Gastroesophageal sphincter (tissue), 4 donors: ENCODE results near the gene GPR142. TPM values are rescaled to one million over a fixed set of nuclear protein-coding genes. Genes with fewer than 3 reads are reported as not detected.

Experiments
- ATAC-seq: fragments of 150-250 bp; one replicate; pipeline ENCODE4 v1.9.1; 2016; ENCODE audit warnings: mild to moderate bottlenecking, moderate library complexity
- H3K27ac ChIP-seq, 4 donors: fragments of 200-600 bp; sonication (generic) in 3 of 4; 1 replicate in 3 of 4; 2 replicates in 1 of 4; pipeline ENCODE4 v1.5.1; 2016 to 2019
- H3K27me3 ChIP-seq: fragments of 200-600 bp; sonication (generic); one replicate; pipeline ENCODE4 v1.5.1; 2019
- H3K36me3 ChIP-seq, 2 donors: fragments of 200-600 bp; sonication (generic); one replicate each; pipeline ENCODE4 v1.5.1; 2019; ENCODE audit warnings: control low read depth in 1 of 2
- H3K4me1 ChIP-seq, 3 donors: fragments of 200-600 bp; sonication (generic); 1 replicate in 2 of 3; 2 replicates in 1 of 3; pipeline ENCODE4 v1.5.1; 2016 to 2019; ENCODE audit warnings: control low read depth in 2 of 3
- H3K4me3 ChIP-seq, 2 donors: fragments of 200-600 bp; sonication (generic); one replicate each; pipeline ENCODE4 v1.5.1; 2019; ENCODE audit warnings: mild to moderate bottlenecking in 1 of 2, moderate library complexity in 1 of 2
- H3K9me3 ChIP-seq, 3 donors: fragments of 200-600 bp; sonication (generic); one replicate each; pipeline ENCODE4 v1.5.1; 2017 to 2019; ENCODE audit warnings: control low read depth in 2 of 3
- CTCF ChIP-seq, 4 experiments: fragments of 200-600 bp in 2 of 4; fragments of 450-650 bp in 2 of 4; sonication (generic) in 1 of 4; IDR thresholded peaks; one replicate each; pipeline ENCODE4 v1.5.1; 2017 to 2019; ENCODE audit warnings: antibody characterized with exemption in 4 of 4, mild to moderate bottlenecking in 2 of 4, moderate library complexity in 2 of 4
- EP300 ChIP-seq: sonication (generic); formaldehyde crosslinking; IDR thresholded peaks from one replicate; pipeline ENCODE4 v1.6.1; 2017; ENCODE audit warnings: antibody characterized with exemption, mild to moderate bottlenecking
- POLR2A ChIP-seq, 2 donors: fragments of 450-650 bp; IDR thresholded peaks; one replicate each; pipeline ENCODE4 v1.6.1; 2017; ENCODE audit warnings: antibody characterized with exemption in 2 of 2, mild to moderate bottlenecking in 2 of 2, moderate library complexity in 1 of 2
- POLR2AphosphoS5 ChIP-seq: sonication (generic); formaldehyde crosslinking; IDR thresholded peaks from one replicate; pipeline ENCODE4 v1.6.1; 2017; ENCODE audit warnings: antibody characterized with exemption
- WGBS, 2 donors: methylation state at CpG; one replicate each; pipeline ENCODE4 v1.1.5; 2018; ENCODE audit warnings: low coverage in 1 of 2; 5-methylcytosine and 5-hydroxymethylcytosine counted together
- small RNA-seq, 4 donors: library from RNA; depleted of rRNA; stranded (forward); fragments of <200 nt; gene quantifications; one replicate each; pipeline ENCODE3, GENCODE V24; 2016
- total RNA-seq, 4 donors: library from RNA; depleted of rRNA; stranded (reverse); fragments of >200 nt; gene quantifications; one replicate each; pipeline ENCODE4 v1.1.0, GENCODE V29; 2016

GPR142 gene
- total RNA-seq, 4 donors from 2014 or later: 1.1 TPM; not detected in 3

GRCh38 chr17:74414510-74414909, 47.2 kb downstream of the GPR142 start:
- no peak for ATAC-seq
- no peak for TF ChIP-seq POLR2A (IDR thresholded peaks at IDR 0.05)
- TF ChIP-seq EP300: no peak
- TF ChIP-seq POLR2AphosphoS5: no peak
- TF ChIP-seq CTCF (IDR thresholded peaks at IDR 0.05): no peak
- no peaks in the 10 kb centered on the region for H3K27me3 ChIP-seq
- H3K36me3 ChIP-seq: no peaks in the 10 kb centered on the region
- no peak overlapping the region for H3K4me3 ChIP-seq
- H3K27ac ChIP-seq: no peak overlapping the region
- H3K9me3 ChIP-seq: no peaks in the 10 kb centered on the region
- whole genome bisulfite sequencing, 2 donors: 92 to 100% methylated on average over 3 of the region's 3 CpGs
- no peaks in the 10 kb centered on the region for H3K4me1 ChIP-seq

GRCh38 chr17:74415608-74416396, 48.5 kb downstream of the GPR142 start:
- H3K4me1 ChIP-seq: no peaks in the 10 kb centered on the region
- no peaks in the 10 kb centered on the region for H3K27me3 ChIP-seq
- no peak for ATAC-seq
- 82 to 87% methylated on average over 8 to 9 of the region's 13 CpGs for WGBS, 2 donors
- H3K4me3 ChIP-seq: no peak overlapping the region
- H3K27ac ChIP-seq: no peak overlapping the region
- TF ChIP-seq EP300: no peak
- H3K36me3 ChIP-seq: no peaks in the 10 kb centered on the region
- no peaks in the 10 kb centered on the region for H3K9me3 ChIP-seq

GRCh38 chr17:74417178-74418045, 50.1 kb downstream of the GPR142 start:
- Histone ChIP-seq H3K4me1 (no peaks in the 10 kb centered on the region), H3K27ac (no peak overlapping the region)
- 65 to 66% methylated on average over 6 to 11 of the region's 12 CpGs for WGBS, 2 donors

GRCh38 chr17:74419928-74420411, 52.7 kb downstream of the GPR142 start:
- ATAC-seq: no peak
- Histone ChIP-seq H3K27me3 (peaks cover 20% of the 10 kb centered on the region), H3K27ac (no peak overlapping the region), H3K4me3 (no peak overlapping the region), H3K4me1 (no peaks in the 10 kb centered on the region), H3K9me3 (no peaks in the 10 kb centered on the region), H3K36me3 (no peaks in the 10 kb centered on the region)
- TF ChIP-seq POLR2AphosphoS5 (no peak), EP300 (no peak), CTCF (IDR thresholded peaks at IDR 0.05) (no peak), POLR2A (IDR thresholded peaks at IDR 0.05) (no peak)
- 80 to 85% methylated on average over 2 to 10 of the region's 10 CpGs for WGBS, 2 donors

More at GRCh38 chr17:74417178-74418045, 50.1 kb downstream of the GPR142 start:
- no peak overlapping the region for H3K4me3 ChIP-seq
- no peaks in the 10 kb centered on the region for H3K9me3 ChIP-seq
- ATAC-seq: no peak
- TF ChIP-seq CTCF (IDR thresholded peaks at IDR 0.05) (no peak), POLR2A (IDR thresholded peaks at IDR 0.05) (no peak), POLR2AphosphoS5 (no peak), EP300 (no peak)
- H3K36me3 ChIP-seq: no peaks in the 10 kb centered on the region
- H3K27me3 ChIP-seq: peaks cover 6% of the 10 kb centered on the region

Small RNA genes within 50 kb of the gene (small RNA-seq; reads per million reads assigned to genes)
- gene RNA5SP448: 0 to 0.55 (median 0.19) reads per million in 4 donors

Other genes with a start within 250 kb of the GPR142 start
- 100 to 1,000 TPM; 407 to 628 (median 526) TPM for gene RPL38, start 163.8 kb upstream of the GPR142 start, total RNA-seq
- gene TTYH2, start 153.9 kb upstream of the GPR142 start, total RNA-seq: 1 to 10 TPM; 5.5 to 7.7 (median 6.3) TPM
- gene DNAI2, start 93.3 kb upstream of the GPR142 start, total RNA-seq: not detected
- gene KIF19, start 41.3 kb upstream of the GPR142 start, total RNA-seq: 1 to 10 TPM in 2 of 4 donors, under 1 TPM in 2; 0.81 to 2.1 (median 1.5) TPM
- gene BTBD17, start 5.6 kb upstream of the GPR142 start, total RNA-seq: not detected
- 10 to 100 TPM; 11.3 to 27.2 (median 14.3) TPM for gene GPRC5C, start 64.6 kb downstream of the GPR142 start, total RNA-seq
- gene CD300A, start 99.1 kb downstream of the GPR142 start, total RNA-seq: 1 to 10 TPM; 2.0 to 5.8 (median 3.1) TPM
- 1 to 10 TPM in 1 of 4 donors, under 1 TPM in 1, not detected in 2; 0.67 to 1.0 TPM for gene CD300LB, start 164.0 kb downstream of the GPR142 start, total RNA-seq
- gene CD300C, start 178.6 kb downstream of the GPR142 start, total RNA-seq: 1 to 10 TPM in 1 of 4 donors, under 1 TPM in 1, not detected in 2; 0.54 to 2.3 TPM
- not detected for gene CD300H, start 200.0 kb downstream of the GPR142 start, total RNA-seq
- gene CD300LD, start 224.8 kb downstream of the GPR142 start, total RNA-seq: not detected